Measurements from ENCODE around the gene PEA15. TPM values are rescaled to one million over a fixed set of nuclear protein-coding genes. Genes with fewer than 3 reads are reported as not detected.

Gene PEA15
- total and polyA plus RNA-seq, 2 donors (not counting 3 experiments of a cell fraction or from before 2014, with no cell fraction given): 250 to 304 TPM

DNA sequence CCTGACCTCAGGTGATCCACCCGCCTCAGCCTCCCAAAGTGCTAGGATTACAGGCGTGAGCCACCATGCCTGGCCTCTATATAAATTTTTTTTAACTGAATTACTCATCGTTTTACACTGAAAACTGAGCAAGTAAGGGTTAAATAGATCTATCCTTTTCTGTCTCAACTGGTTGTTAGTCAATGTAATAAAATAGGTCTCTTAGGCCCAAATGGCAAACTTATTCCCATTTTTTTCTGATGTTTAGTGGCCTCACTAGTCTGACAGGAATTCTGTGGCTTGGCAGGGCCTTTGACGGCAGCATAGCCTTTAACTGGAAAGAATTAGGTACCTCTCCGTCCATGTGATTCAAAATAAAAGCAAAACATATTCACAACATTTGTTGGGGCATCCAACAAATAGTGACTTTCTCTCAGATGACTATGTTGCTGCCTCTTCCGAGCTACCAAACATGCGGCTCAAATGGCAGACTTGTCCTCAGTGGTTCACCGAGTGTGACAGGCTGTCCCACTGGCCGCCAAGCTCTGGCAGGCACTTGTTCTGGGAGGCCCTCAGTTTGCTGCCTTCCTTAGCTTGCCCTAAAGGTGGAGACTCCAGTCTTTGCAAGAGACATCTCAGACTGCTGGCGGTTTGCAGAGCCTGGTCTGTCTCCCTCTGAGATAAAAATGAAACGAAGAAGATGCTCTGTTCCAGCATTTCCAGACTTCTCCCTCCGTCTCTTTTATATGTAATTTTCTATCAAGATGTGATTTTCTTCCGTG, 36.4 kb upstream of the PEA15 start:
- Histone ChIP-seq H3K9me3 (replicated peaks; ENCODE audit: control insufficient read depth, insufficient read depth, low read length) (no peaks in the 10 kb centered on the region), H3K27me3 (ENCODE audit: control insufficient read depth in 2 of 2, insufficient read depth in 2 of 2, low read length in 2 of 2) (peaks cover 7 to 13% of the 10 kb centered on the region in 2 experiments), H4K20me1 (replicated peaks; ENCODE audit: control insufficient read depth, extremely low read depth, insufficient read depth, low read length) (no peaks in the 10 kb centered on the region), H3K4me3 (replicated peaks in 1 of 3; ENCODE audit: insufficient read depth in 1 of 3, low read depth in 1 of 3, low read length in 3 of 3) (no peak overlapping the region), H3K4me2 (ENCODE audit: insufficient read depth, low read length) (no peak overlapping the region), H3K79me2 (ENCODE audit: control insufficient read depth, insufficient read depth, low read length) (no peaks in the 10 kb centered on the region), H3K4me1 (ENCODE audit: control insufficient read depth, extremely low read depth, insufficient read depth, low read length) (no peaks in the 10 kb centered on the region), H3K9me1 (replicated peaks; ENCODE audit: control insufficient read depth, extremely low read depth, insufficient read depth, low read length) (no peaks in the 10 kb centered on the region), H3K36me3 (ENCODE audit: control insufficient read depth in 2 of 2, extremely low read depth in 1 of 2, insufficient read depth in 2 of 2, low read length in 2 of 2) (no peaks in the 10 kb centered on the region), H3K27ac (ENCODE audit: insufficient read depth, low read depth, low read length) (no peak overlapping the region), H2AFZ (ENCODE audit: low read depth, low read length) (no peak overlapping the region), H3K9ac (replicated peaks; ENCODE audit: extremely low read depth, insufficient read depth, low read length) (no peak overlapping the region)
- CTCF ChIA-PET: interaction anchor here (0.7 to 1.0 kb wide), 2 partner anchors 25 to 123 kb away, joined by 5 read pairs; no protein-coding TSS in a partner anchor
- POLR2A ChIA-PET: no interaction called here
- no peak for TF ChIP-seq POLR2AphosphoS5 (IDR thresholded peaks at IDR 0.05; ENCODE audit: insufficient read depth, low read depth, low read length)
- no peak for TF ChIP-seq POLR2A (IDR thresholded peaks at IDR 0.05; ENCODE audit: low read depth, low read length)
- no peak for TF ChIP-seq MAX (IDR thresholded peaks at IDR 0.05; ENCODE audit: insufficient read depth, insufficient read length)
- no peak for TF ChIP-seq GATA2 (IDR thresholded peaks at IDR 0.05; ENCODE audit: insufficient read depth, insufficient read length, low read depth, low read length)
- no peak for TF ChIP-seq JUN (IDR thresholded peaks at IDR 0.05; ENCODE audit: borderline replicate concordance, insufficient read depth, insufficient read length, low read depth)
- no peak for TF ChIP-seq EZH2 (IDR thresholded peaks at IDR 0.05; ENCODE audit: borderline replicate concordance, low read depth, low read length, severe bottlenecking)
- no peak for TF ChIP-seq FOS (IDR thresholded peaks at IDR 0.05; ENCODE audit: borderline replicate concordance, insufficient read depth, low read length)
- no peak for DNase-seq (ENCODE audit: low read depth, low spot score)
- FAIRE-seq: no peak
- no TSS peak for BruUV-seq (replicated peaks)
- intact Hi-C loops (cut with micrococcal nuclease): no loop called here
- dilution Hi-C loops (cut with MboI; ENCODE audit: extremely low pct_ligation_motif_present, low sequenced_read_pairs): no loop called here

All from endothelial cell of umbilical vein (primary cell).